ENCODE results near the gene CENPV. TPM values are rescaled to one million over a fixed set of nuclear protein-coding genes. Genes with fewer than 3 reads are reported as not detected.
"Not testable (repeated sequence)": the region's sequence is repeated elsewhere in the genome, so short reads cannot be mapped to it uniquely, and the experiment has no call there.

The CENPV gene
- total RNA-seq (2014; rRNA removed; shearing (Covaris generic)) = 22.2 and 29.7 TPM in 2 replicates

GRCh38 chr17:16353317-16354174 lies at the start of gene CENPV:
TSS of gene CENPV (minus strand) at chr17:16353469. CDS start at chr17:16353436, 33 bp downstream.
- DNase-seq (ENCODE audit: low spot score) = no peak

DNA sequence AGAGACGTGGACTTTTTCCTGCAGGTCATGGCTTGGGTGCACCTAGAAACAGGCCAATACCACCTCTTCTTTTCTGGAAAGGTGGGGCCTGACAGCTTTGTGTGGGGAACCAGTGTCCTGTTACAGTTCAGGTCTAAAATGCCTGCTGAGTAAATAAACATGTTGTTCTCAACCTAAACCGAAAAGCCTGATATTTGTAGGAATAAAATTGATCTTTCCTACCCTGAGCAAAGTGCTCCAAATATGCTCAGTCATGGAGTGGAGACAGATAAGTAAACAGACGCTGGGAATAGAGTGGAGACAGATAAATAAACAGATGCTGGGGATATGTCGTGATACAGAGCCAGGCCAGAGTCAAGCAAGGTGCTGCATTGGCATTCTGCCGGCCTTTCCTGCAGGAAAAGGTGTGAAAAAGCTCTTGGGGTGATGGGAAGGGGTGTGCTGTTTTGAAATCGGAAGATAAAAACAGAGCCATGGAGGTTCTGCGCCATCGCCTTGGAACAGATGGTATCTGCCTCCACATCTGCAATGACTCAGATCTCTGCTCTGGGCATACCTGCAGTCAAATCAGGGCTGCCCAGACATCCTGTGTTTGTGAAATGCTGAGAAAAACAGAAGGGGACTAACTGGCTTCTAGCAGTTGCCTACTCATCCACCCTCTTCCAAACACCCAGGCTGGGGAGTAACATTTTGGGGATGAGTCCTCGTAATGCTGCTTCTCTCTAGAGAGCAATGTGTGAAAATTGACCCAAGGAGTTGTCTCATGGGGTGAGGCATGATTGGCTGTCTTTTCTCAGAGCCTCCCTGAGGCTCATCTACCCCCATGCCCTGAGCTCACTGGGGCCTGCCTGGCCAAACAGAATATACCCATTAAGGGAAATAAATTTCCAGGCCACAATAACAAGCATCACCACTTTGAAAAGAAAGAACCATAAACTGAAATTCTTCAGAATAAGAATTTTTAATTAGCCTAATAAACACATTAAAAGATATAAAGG lies 45.3 kb upstream of the CENPV start:
- DNase-seq (ENCODE audit: low spot score) = no peak

DNA sequence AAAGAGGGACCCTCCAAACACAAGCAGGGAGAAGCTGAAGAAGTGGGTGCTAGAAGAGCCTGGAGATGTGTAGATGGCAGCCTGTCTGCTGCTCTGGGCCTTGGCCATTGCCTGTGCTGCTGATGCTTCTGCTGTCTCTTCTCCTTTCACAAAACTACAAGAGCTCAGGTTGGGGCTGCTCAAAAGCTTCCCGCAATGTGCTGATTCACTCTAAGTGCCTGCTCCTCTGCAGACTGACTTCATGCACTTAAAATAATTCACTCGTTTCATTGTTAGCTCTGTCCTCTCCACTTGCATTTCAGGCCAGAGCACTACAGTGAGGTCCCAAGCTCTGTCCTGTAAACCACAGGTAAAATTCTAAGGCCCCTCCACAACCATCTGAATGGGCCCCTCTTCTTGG lies 43.4 kb upstream of the CENPV start:
- DNase-seq (ENCODE audit: low spot score) = not testable (repeated sequence)

GRCh38 chr17:16395887-16396286 lies 42.6 kb upstream of the CENPV start:
- DNase-seq (ENCODE audit: low spot score) = not testable (repeated sequence)

DNA sequence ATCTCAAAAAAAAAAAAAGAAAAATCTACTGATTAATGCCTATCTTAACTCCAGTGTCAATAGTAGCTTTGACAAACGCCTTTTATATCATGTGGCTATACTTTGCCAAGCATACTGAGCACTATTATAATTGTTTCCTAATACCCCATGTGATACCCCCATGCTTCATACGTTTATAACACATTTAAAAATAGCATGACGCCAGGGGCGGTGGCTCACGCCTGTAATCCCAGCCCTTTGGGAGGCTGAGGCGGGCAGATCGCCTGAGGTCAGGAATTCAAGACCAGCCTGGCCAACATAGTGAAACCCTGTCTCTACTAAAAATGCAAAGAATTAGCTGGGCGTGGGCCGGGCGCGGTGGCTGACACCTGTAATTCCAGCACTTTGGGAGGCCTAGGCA lies 39.2 kb upstream of the CENPV start:
- DNase-seq (ENCODE audit: low spot score) = not testable (repeated sequence)

DNA sequence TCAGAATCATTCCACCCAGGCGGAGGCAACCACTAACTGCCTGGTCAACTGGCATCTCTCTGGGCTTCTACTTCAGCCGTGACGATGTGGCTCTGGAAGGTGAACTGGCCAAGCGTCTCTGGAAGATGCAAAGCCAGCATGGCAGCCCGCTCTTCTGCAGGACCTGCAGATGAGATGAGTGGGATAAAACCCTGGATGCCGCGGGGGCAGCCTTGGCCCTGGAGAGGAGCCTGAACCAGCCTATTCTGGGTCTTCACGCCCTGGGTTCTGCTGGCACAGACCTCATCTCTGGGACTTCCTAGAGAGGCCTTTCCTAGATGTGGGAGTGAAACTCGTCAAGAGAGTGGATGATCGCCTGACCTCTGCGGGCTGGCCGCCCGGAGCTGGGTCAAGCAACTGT lies 38.2 kb upstream of the CENPV start:
- no peak for DNase-seq (ENCODE audit: low spot score)

- not testable (repeated sequence) for DNase-seq (ENCODE audit: low spot score)
Observed at GRCh38 chr17:16386126-16386507, 32.8 kb upstream of the CENPV start.

- DNase-seq (ENCODE audit: low spot score) = no peak
Observed at GRCh38 chr17:16384557-16384956, 31.3 kb upstream of the CENPV start.

DNA sequence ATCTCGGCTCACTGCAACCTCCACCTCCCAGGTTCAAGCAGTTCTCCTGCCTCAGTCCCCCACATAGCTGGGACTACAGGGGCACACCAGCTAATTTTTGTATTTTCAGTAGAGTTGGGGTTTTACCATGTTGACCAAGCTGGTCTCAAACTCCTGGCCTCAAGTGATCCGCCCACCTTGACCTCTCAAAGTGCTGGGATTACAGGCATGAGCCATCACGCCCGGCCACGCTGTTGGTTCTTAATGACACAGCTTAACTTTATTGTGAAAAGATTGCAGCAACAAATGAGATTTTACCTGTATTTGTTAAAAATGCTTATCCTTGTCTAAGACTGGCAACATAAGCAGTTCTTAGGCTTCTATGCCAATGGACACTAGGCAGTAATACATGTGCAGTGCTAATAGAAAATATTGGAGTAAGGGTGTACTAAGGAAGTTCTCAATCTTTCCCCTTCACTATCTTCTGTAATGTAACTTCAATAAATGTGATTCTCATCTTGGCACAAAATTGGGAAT lies 30.6 kb upstream of the CENPV start:
- no peak for DNase-seq (ENCODE audit: low spot score)

- no peak for DNase-seq (ENCODE audit: low spot score)
Observed at GRCh38 chr17:16383216-16383615, 29.9 kb upstream of the CENPV start.

DNA sequence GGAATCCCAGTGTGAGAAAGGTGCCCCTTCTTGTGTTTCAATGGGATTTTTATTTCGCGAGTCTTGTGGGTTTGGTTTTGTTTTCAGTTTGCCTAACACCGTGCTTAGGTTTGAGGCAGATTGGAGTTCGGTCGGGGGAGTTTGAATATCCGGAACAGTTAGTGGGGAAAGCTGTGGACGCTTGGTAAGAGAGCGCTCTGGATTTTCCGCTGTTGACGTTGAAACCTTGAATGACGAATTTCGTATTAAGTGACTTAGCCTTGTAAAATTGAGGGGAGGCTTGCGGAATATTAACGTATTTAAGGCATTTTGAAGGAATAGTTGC lies 28.2 kb upstream of the CENPV start:
- no peak for DNase-seq (ENCODE audit: low spot score)

DNA sequence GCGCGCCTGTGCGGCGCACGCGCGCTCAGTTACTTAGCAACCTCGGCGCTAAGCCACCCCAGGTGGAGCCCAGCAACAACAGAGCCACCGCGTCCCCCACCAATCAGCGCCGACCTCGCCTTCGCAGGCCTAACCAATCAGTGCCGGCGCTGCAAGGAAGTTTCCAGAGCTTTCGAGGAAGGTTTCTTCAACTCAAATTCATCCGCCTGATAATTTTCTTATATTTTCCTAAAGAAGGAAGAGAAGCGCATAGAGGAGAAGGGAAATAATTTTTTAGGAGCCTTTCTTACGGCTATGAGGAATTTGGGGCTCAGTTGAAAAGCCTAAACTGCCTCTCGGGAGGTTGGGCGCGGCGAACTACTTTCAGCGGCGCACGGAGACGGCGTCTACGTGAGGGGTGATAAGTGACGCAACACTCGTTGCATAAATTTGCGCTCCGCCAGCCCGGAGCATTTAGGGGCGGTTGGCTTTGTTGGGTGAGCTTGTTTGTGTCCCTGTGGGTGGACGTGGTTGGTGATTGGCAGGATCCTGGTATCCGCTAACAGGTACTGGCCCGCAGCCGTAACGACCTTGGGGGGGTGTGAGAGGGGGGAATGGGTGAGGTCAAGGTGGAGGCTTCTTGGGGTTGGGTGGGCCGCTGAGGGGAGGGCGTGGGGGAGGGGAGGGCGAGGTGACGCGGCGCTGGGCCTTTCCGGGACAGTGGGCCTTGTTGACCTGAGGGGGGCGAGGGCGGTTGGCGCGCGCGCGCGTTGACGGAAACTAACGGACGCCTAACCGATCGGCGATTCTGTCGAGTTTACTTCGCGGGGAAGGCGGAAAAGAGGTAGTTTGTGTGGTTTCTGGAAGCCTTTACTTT lies 27.6 kb upstream of the CENPV start, which contains the start of gene UBB:
UBB (plus strand) TSS at position 452 of the 856 bp plus-strand sequence. CDS start 817 bp downstream, outside the sequence.
- peak; percentile 96 for DNase-seq (ENCODE audit: low spot score)

DNA sequence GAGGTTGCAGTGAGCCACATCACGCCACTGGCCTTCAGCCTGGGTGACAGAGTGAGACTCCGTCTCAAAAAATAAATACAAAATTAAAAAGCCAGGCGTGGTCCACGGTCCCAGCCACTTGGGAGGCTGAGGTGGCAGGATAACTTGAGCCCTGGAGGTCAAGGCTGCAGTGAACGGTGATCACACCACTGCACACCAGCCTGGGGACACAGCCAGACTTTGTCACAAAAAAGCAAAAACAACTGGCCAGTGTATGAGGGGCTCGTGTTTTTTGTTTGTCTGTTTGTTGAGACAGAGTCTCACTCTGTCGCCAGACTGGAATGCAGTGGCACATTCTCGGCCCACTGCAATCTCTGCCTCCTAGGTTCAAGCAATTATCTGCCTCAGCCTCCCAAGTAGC lies 26.4 kb upstream of the CENPV start:
- no peak for DNase-seq (ENCODE audit: low spot score)

GRCh38 chr17:16378636-16379282 lies 25.5 kb upstream of the CENPV start:
- no peak for DNase-seq (ENCODE audit: low spot score)

DNA sequence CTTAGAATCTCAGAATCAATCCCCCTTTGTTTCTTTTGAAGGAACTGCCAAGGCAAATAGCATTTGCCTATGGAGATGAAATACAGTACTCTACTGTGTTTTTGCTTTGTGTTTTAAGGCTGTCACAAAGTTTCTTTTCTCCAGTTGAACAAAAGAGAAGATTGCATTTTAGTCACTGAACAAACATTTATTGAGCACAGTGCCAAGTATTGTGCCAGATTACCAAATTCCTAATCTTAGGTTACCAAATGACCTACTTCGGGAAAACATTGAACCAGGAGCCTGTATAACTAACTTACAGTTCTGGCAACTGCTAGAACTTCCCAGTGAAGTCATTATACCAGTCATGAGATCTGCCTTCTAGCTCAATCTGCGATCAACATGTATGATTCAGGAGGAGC lies 24.7 kb upstream of the CENPV start:
- DNase-seq (ENCODE audit: low spot score) = no peak

- DNase-seq (ENCODE audit: low spot score) = peak; percentile 36
Observed at GRCh38 chr17:16374146-16374938, 21.1 kb upstream of the CENPV start.

- peak; percentile 62 for DNase-seq (ENCODE audit: low spot score)
Observed at GRCh38 chr17:16371742-16372141, 18.5 kb upstream of the CENPV start.

- no peak for DNase-seq (ENCODE audit: low spot score)
Observed at GRCh38 chr17:16364625-16365024, 11.4 kb upstream of the CENPV start.

DNA sequence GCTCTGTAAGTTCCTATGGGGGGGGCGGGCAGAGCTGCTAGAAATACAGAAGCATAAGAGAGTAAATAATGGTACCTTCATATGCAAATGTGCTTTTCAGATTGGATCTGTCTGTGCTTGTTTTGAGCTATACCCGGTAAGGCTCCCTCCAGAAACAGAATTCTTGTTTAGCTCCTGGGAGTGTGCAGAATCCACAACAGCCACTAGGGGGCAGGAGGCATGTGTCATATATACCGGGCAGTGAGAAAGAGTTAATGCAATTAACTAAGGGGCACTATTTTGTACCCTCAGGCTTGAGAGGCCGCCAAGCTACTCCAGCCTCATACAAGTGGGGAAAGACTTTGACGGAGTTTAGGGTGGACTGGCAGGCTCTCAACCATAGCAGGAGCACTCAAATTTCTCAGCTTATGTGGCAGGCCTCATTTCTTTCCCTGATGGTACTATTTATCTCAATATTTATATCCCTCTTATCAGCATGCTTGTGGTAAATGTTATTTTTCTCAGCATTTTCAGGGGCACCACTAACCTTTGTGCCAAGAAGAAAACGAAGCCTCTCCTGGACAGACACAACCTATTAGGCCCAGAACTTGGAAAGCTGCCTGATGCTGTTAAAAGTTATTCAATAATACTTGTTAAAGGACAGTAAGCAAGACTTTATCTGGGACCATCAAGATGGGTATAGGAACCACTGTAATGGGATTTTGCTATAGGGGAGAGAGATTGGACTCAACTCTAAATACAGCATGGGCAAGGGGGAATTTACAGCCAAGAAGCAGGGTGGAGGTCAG lies 10.7 kb upstream of the CENPV start:
- DNase-seq (ENCODE audit: low spot score) = peak; percentile 60
